ENCODE data around the gene ZNF423.

Gene ZNF423

DNA sequence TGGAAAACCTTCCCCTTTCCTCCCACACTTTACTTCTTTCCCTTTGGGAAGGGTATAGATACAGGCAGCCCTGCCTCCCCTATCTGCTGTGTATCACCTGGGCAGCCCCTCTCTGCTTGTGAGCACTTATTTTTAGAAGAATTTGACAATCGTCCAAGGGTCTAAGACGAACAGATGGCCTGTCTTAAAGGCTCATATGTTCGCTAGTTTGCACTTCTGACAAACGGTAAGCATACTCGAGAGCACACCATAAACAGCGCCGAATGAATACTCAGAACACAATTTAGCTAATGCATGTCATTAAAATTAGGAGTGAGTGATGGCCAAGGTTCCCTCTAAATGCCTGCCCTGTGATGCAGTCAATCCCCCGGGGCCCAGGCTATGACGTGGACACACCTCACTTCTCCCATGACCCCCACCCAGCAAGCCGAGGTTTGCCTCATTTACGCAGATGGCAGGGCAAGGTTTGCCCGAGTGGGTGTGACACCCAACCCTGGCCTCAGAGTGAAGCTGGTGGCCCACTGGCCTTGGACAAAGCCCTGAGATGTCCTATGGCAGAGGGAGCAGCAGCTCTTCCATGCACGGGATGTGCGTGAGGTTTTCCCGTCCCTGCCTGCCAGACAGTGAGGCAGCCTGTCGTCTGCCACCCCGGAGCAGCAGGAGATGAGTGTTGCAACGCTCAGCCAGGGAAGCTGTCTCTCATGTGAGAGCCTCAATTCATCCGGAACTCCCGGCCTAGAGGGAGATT is 357.1 kb downstream of the ZNF423 start:
- no peak for FAIRE-seq

DNA sequence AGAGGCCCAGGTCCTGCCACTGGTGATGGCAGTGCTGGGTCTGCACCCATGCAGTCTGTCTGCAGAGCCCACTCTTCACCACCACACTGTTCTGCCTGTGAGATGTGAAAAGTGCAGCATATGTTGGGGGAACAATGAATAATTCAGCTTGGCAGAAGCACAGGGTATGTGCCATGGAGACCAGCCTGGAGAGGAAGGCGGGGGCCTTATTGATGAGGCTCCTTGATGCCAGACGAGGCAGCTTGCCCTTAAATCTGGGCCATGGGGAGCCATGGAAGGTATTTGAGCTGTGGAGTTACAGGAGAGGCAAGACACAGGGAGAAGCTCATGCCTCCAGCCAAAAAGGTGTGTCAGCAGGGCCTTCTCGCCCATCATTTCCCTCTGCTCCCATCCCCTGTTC is 357.6 kb downstream of the ZNF423 start:
- no peak for FAIRE-seq

- FAIRE-seq, result no peak
Observed at GRCh38 chr16:49497466-49497865, 358.4 kb downstream of the ZNF423 start.

DNA sequence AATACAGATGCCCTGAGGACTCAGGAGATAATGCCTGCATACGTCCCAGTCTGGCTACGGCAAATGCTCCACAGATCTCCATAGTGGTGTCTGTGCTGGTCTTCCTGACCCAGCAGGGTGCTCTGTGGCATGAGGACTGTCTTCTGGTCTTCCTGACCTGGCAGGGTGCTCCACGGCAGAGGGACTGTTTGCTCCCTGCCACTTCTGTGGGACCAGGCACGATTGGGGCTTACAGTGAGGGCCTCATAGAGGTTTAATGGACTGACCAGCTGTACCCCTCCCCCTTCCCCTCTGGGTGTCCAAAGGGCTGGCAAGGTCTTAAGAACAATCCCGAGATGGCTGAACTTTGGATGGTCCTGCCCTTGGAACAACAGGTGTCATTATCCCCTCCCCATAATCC is 359.3 kb downstream of the ZNF423 start:
- FAIRE-seq, result no peak

- FAIRE-seq, result no peak
Observed at GRCh38 chr16:49495596-49496355, 360.1 kb downstream of the ZNF423 start.

GRCh38 chr16:49494891-49495566 is 360.9 kb downstream of the ZNF423 start:
- no peak for FAIRE-seq

- FAIRE-seq, result no peak
Observed at GRCh38 chr16:49494474-49494873, 361.4 kb downstream of the ZNF423 start.

- no peak for FAIRE-seq
Observed at GRCh38 chr16:49493836-49494235, 362.1 kb downstream of the ZNF423 start.

DNA sequence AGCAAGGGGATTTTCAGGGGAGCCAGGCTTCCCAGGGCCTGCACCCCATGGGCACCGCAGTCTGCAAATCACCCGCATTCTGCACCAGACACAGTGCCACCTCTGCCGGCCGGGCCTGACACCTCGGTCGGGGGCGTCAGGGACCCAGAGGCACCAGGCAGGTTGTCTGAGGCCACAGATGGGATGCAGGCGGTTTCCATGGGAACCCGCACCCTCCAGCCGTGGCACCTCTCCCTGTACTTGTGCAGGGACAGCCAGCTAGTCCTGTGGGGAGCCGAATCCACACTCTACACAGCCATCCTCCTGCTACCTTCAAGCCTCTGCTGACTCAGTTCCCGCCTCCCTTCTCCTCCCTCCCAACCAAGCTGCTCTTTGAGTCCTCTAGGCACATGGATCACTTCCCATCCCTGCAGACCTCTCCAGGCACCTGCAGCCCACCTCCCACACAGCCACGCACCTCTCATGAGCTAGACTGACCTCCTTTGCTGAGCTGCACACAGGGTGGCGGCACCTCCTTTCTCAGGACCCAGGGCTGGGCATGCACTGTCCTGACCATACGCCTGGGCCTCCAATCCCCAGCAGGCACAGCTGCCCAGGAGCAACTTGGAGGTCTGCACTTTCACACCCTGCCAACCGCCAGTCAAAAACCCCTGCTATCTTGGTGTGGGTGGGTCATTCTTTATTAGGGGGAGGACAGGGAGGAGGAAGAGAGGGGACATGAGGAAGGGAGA is 362.9 kb downstream of the ZNF423 start:
- no peak for FAIRE-seq

GRCh38 chr16:49491771-49492761 is 363.8 kb downstream of the ZNF423 start:
- no peak for FAIRE-seq

GRCh38 chr16:49491106-49491670 is 364.7 kb downstream of the ZNF423 start:
- no peak for FAIRE-seq

DNA sequence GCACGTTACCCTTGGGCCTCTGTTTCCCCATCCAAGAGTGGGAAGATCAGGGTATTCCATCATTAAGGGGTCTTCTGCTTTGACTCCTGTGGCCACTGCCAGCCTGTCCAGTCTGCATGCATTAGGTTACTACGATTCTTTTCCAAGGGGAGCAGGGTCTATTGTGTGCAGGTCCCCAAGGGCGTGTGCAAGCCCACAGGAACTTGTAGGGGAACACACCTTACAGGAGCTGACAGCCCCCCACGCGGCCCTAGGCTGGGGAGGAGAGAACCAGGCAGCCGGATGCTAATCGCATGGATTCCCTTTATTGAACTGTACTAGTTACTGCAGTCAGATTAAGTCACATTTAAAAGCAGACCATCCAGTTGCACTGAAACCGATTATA is 365.6 kb downstream of the ZNF423 start:
- no peak for FAIRE-seq

- no peak for FAIRE-seq
Observed at GRCh38 chr16:49489686-49490320, 366.1 kb downstream of the ZNF423 start.

DNA sequence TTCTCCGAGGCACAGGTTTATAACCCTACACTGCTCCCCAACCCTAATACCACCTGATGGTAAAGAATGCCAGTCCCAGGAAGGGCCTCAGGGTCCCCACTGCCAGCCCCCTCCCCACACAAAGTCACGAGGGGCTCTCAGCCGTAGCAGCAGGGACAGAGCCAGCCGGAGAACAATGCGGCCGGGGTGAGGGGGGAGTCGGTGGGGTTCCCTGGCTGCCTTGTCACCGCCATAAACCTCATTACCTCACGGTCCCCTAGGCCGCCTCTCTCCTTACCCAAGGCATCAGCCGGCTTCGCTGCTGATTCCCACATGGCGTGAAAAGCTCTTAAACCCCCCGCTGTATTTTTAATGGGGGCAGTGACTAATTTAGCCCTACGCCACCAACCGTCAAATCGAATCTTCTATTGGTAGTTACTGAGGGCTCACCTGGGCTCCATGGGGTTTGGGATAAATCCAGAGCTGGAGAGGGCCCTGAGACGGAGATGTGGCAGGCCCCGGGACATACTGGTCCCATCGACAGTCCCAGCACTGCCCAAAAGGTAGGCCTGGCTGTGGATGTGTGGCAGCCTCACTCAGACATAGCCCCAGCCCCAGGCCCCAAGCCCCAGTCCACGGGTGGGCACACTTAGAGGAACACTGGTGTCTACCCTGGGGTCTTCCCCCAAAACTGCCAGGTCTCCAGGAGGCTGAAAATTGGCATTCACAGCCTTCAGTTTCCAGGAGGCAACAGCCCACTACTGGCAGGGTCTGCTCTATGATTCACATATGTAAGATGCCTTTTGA is 367.0 kb downstream of the ZNF423 start:
- no peak for FAIRE-seq

DNA sequence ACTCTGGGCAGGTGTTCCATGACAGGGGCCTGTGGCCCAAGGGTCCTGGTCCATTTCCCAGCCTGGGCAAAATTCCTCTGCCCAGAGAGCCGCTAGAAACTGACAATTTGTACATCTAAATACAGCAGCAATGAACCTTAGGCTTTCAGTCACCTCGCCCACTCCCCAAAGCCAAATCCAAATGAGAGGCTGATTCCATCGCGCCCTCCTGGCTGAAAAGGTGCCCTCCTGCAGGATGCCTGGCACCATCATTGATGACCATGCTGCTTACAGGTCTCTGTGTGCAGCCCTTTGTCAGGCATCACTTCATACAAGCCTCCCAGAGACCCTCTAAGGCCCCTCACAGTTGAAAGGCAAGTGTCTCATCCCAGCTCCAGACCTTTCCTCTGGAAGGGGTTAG is 367.6 kb downstream of the ZNF423 start:
- FAIRE-seq, result no peak

- FAIRE-seq, result no peak
Observed at GRCh38 chr16:49487746-49488145, 368.2 kb downstream of the ZNF423 start.

GRCh38 chr16:49486400-49486799 is 369.5 kb downstream of the ZNF423 start:
- FAIRE-seq, result no peak

GRCh38 chr16:49485663-49486062 is 370.2 kb downstream of the ZNF423 start:
- FAIRE-seq, result no peak

DNA sequence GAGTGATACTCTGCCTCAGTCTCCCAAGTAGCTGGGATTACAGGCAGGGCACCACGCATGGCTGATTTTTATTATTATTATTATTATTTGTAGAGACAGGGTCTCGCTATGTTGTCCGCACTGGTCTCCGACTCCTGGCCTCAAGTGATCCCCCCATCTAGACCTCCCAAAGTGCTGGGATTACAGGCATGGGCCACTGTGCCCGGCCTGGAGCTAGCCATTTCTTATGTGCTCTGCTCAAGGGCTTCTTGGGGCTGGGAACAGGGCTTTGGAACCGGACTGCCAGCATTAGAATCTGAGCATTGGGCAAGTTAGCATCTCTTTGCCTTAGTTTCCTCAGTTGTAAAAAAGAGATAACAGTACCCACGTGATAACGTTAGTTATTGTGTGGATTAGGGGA is 371.0 kb downstream of the ZNF423 start:
- no peak for FAIRE-seq

GRCh38 chr16:49484451-49484849 is 371.5 kb downstream of the ZNF423 start:
- FAIRE-seq, result no peak
